Activated CD4-positive, alpha-beta T cell treated with anti-CD3 and anti-CD28 coated beads, Interleukin-2, amount 50 U/mL, for 1 hour (primary cell): ENCODE data around the gene DOP1B.
A peak's percentile ranks its signal among the peaks of the same experiment; 100 is the strongest.
"Not testable (repeated sequence)": the region's sequence is repeated elsewhere in the genome, so short reads cannot be mapped to it uniquely, and the experiment has no call there.

Experiments
- DNase-seq: peaks from one replicate; pipeline ENCODE4 v3.0.0-alpha.2; 2020

The DOP1B gene

GRCh38 chr21:36141513-36141925, 15.1 kb upstream of the DOP1B start:
- peak; percentile 83 for DNase-seq

DNA sequence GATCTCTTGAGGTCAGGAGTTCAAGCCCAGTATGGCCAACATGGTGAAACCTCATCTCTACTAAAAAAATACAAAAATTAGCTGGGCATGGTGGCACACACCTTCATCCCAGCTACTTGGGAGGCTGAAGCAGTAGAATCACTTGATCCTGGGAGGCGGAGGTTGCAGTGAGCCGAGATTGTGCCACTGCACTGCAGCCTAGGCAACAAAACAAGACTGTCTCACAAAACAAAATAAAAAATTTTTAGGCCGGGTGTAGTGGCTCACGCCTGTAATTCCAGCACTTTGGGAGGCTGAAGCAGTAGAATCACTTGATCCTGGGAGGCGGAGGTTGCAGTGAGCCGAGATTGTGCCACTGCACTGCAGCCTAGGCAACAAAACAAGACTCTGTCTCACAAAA, 12.4 kb upstream of the DOP1B start:
- DNase-seq, result not testable (repeated sequence)

DNA sequence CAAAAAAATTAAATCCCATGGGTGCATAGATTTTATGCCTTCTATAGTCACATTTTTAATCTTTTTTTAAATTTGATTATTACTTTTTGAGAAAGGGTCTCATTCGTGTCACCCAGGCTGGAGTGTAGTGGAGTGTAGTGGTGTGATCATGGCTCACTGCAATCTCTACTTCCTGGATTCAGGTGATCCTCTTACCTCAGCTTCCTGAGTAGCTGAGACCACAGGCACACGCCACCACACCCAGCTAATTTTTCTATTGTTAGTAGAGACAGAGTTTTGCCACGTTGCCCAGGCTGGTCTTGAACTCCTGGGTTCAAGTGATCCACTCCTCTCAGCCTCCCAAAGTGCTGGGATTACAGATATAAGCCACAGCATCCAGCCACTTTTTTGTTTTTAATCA, 11.4 kb upstream of the DOP1B start:
- DNase-seq, result peak; percentile 5

DNA sequence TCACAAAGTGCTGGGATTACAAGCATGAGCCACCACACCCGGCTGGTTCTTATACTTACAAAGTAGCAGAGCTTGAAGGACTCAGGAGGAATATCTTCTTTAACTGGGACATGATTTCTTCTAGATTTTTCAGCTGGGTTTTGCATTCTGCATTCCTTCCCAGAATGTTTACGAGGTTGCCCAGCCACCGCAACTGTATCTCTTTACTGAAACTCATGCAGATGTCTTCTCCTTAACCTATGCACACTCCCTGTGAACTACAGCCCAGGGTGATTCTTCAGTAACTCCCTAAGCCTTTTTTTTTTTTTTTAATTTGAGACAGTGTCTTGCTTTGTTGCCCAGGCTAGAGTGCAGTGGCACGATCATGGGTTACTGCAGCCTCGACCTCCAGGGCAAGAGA, 8.7 kb upstream of the DOP1B start:
- DNase-seq, result no peak

GRCh38 chr21:36148886-36149285, 7.7 kb upstream of the DOP1B start:
- DNase-seq, result no peak

DNA sequence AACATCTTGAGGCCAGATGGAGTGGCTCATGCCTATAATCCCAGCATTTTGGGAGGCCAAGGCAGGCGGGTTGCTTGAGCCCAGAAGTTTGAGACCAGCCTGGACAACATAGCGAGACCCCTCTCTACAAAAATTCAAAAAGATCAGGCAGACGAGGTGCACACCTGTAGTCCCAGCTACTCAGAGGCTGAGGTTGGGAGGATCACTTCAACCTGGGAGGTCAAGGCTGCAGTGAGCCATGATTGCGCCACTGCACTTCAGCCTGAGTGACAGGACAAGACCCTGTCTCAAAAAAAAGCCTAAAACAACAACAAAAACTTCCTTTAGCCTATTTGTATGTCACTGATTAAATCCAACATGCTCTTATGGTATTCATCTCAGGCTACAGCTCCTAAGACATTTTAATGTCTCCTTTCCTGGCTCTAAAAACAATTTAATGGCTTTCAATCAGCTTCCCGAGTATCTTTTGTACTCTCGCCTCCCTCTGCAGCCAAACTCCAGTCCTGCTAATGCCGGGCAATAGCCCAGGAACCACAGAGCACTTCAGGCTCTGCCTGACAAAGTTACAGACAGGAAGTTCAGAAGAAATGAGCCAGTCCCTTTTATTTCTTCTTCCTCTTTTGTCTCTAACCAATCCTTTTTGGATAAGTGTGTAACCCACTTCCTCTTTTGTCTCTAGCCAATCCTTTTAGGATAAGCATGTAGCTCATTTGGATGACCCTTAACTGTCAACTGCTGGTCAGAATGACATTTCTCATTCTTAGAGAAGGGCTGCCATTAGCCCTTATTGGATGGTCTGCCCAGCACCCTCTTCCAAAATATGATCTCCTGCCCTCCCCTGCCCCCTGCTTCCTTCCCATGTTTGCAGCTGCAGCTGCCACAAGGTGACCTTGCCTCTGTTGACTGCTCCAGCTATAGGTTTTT, 6.6 kb upstream of the DOP1B start:
- no peak for DNase-seq

DNA sequence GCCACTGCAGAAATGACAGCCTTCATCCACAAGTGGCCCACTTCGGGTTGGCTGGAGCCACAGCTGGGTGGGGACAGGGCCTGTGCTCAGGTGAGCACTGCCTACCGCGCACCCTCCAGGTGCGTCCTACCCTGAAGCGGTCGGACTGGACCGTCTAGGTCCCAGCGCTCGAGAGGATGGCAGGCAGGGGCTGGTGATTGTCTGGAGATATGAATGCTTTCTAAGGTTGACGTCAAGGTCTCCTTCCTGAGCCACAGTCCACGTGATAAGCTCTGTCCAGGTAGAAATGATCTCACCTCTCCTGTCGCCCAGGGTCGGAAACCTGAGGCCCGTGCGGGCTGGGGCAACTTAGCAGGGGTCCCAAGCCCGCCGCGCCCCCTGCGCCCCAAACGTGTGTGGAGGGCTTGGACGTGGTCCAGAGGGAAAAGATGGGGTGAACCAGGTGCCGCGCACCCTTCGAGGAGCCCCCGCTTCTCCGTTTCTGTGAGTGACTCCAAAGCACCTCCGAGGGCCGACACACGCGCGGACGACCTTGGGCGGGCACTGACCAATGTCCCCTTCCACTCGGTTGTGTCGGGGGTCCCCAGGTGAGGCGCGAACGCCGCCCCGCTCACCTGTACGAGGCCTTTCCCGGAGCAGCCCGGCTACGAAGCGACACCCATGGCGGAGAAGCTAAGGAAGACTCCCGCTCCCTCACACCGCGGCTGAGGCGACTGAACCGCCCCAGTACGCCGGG, 853 bp upstream of the DOP1B start:
- no peak for DNase-seq

DNA sequence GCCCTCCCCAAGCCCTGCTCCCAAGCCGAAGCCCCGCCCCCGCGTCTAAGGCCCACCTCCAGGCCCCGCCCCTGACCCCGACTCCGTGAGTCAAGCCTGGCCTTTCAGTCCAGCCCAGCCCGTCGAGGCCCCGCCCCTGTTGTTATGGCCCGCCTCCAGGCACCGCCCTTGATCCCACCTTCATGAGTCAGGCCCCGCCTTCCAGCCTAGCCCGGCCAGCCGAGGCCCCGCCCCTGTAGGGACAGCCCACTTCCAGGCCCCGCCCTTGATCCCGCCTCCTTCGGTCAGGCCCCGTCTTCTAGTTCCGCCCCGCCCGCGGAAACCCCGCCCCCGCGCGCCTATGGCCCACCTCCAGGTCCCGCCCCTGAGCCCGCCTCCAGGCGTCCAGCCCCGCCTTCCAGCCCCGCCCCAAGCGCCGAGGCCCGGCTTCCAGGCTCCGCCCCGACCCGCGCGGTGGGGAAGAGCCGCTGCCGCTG, 247 bp upstream of the DOP1B start:
- peak; percentile 100 for DNase-seq

- no peak for DNase-seq
Observed at GRCh38 chr21:36159356-36159921, 2.8 kb downstream of the DOP1B start.

DNA sequence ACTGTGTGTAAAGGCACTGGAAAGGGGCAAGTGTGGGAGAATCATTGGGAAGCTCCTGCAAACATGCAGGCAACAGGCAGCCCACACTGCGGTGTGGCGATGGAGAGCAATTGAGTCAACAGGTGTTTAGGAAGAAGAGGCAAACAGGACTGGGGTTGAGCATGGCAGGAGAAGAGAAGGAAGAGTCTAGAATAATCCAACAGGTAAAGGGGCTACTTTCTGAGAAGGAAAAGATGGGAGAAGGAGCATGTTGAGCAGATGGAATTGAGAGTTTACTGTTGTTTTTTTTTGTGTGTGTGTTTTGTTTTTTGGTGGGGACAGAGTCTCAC, 4.2 kb downstream of the DOP1B start:
- no peak for DNase-seq

- no peak for DNase-seq
Observed at GRCh38 chr21:36162631-36163030, 6.0 kb downstream of the DOP1B start.

DNA sequence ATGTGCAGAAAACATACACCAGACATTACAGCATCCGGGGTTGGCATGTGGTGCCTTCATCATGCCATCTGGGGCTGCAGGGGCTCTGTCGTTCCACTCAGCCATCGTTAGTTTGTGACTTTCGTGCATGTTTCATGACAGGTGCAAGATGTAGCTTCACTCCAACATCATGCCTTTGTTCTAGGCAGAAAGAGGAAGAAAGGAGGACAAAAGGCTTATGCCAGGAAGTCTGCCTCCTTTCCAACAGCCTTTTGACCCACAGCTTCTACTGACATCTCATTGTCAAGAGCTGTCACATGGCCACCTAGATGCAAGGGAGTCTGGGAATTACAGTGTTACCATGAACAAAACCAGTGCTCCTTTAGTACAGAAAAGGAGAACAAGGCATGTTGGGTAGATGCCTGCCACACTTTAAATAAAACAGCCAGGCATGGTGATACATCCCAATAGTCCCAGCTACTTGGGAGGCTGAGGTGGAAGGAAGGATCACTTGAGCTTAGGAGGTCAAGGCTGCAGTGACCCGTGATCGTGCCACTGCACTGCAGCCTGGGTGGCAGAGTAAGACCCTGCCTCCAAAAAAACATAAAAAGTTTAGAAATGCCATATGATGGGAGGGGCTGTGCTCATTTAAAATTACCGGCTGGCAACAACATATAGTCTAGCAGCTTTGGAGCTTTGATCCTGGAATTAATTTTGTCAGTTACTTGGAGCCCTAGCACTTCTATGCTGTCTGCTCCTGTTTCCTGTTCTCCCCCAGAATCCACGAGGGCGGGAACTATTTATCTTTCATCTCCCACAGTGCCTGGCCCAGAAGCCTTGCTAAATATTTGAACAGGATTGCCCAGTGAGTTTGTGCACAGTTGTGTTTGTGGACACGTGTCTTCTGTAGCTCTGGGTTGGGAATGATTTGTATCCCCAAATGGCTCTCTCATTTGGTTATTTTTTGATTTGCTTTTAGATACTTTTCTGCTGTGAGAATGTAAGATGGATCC, 7.4 kb downstream of the DOP1B start:
- DNase-seq, result no peak

DNA sequence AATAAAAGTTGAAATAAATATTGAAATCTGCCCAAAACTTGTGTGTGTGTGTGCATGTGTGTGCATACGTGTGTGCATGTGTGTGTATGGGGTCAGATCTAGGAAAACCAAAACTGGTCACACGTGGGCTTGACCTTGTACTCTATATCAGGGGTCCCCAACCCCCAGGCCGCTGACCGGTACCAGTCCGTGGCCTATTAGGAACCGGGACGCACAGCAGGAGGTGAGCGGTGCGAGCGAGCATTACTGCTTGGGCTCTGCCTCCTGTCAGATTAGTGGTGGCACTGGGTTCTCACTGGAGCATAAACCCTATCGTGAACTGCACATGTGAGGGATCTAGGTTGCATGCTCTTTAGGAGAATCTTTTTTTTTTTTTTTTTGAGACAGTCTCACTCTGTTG, 8.7 kb downstream of the DOP1B start:
- no peak for DNase-seq

GRCh38 chr21:36166705-36167104, 10.1 kb downstream of the DOP1B start:
- no peak for DNase-seq

DNA sequence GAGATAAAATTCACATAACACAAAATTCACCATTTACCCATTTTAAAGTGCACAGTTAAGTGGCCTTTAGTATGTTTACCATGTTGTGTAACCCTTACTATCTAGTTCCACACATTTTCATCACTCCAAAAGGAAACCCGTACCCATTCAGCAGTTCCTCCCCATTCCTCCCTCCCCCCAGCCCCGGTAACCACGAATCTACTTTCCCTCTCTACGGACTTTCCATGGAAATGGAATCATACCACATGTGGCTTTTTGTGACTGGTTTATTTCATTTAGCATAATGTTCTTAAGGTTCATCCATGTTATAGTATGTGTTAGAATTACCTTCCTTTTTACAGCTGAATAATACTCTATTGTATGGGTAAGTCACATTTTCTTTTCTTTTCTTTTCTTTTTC, 10.9 kb downstream of the DOP1B start:
- DNase-seq, result no peak

DNA sequence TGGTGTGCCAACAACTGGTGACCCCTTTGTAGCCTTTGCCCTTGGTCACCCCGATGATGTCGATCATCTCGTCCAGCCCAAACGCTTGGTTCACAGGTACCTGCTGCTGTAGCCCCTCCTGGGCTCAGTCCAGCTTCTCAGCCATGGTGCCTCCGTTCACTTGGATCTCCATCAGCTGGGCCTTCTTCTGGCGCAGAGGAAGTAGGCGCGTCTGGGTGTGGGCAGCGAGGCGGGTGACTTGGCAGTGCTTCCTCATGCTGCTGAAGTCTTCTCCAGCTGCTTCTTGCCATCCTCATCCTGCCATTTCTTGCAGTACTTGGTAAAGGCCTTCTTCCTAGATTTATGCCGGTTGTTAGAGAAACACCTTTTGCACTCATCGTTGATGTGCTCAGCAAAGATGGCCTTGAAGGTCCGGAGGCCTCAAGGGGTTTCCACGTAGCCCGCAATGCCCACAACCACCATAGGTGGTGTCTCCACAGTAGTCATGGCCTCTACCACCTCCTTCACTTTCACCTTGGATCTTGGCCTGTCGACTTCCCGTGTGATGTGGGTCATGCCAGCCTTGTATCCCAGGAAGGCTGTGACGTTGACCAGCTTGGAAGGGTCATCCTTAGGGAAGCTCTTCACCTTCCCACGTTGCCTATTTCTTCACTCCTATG, 13.0 kb downstream of the DOP1B start:
- DNase-seq, result no peak

GRCh38 chr21:36170823-36171222, 14.2 kb downstream of the DOP1B start:
- DNase-seq, result no peak

DNA sequence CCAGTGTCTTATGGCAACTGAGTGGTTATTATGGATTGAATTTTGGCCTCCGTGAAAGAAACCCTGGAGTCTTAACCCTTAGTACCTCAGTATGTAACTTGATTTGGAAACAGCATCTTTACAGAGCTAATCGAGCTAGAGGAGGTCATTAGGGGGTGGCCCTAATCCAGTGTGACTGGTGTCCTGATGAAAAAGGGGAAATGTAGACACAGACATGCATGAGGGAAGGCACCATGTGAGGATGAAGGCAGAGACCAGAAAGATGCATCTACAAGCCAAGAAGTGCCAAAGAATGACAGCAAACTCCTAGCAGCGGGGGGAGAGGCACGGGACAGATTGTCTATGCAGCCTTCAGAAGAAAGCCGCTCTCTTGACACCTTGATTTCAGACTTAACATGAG, 14.7 kb downstream of the DOP1B start:
- DNase-seq, result no peak

- no peak for DNase-seq
Observed at GRCh38 chr21:36171741-36172331, 15.2 kb downstream of the DOP1B start.

DNA sequence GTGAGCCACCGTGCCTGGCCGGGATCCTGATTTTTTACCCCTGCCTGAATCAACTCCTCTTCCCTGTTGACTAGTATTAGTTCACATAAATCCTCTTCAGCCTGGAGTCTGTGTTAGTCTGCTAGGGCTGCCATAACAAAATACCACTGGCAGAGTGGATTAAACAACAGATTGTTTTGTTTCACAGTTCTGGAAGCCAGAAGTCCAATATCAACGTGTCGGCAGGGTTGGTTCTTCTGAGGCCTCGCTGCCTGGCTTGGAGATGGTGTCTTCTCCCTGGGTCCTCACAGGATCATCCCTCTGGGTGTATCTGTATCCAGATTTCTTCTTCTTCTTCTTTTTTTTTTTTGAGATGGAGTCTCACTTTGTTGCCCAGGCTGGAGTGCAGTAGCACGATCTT, 18.2 kb downstream of the DOP1B start:
- no peak for DNase-seq

DNA sequence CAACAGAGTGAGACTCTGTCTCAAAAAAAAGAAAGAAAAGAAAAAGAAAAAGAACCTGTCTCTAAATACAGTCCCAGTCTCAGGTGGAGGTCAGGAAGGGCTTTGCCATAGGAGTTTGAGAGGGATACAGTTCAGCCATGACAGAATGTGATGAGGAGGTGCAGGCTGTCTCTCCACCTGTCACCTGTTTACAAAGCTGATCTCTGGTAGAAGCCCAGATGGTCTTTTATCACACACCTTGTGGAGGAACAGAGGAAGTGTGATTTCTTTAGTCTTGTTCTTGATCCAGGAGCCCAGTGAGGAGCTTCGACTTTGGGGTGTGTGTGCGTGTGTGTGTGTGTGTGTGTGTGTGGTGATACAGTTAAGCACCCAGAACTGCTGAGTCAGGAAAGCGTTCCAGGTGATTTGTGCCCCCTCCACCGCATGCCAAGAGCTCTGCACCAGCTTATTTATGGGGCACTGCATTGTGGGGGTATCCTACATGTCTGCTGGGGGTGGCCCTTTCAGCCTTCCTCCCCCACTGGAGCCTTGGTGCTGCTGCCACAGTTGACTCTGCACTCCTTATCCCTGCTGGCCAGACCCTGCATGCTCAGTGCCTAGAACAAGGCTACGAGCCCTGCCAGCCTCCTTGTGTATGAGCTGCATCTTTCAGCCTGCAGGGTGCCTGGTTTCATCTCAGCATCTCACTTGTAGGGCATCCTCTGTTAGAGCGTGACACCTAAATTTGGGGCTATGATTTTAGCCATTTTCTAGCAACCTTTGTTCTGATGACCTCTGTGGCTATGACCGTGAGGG, 19.3 kb downstream of the DOP1B start:
- DNase-seq, result no peak
